GM19468 (cell line): Measurements from ENCODE around the gene PRPF39.
"Not testable (repeated sequence)": the region's sequence is repeated elsewhere in the genome, so short reads cannot be mapped to it uniquely, and the experiment has no call there.

Source experiments
- ATAC-seq: cut with Tn5 transposase; IDR thresholded peaks from one replicate; pipeline ENCODE4 v1.9.1; 2021; ENCODE audit warnings: mild to moderate bottlenecking, moderate library complexity, moderate number of reproducible peaks; ENCODE audit not compliant: unreplicated experiment; ENCODE audit errors: extremely low read depth

Gene PRPF39

DNA sequence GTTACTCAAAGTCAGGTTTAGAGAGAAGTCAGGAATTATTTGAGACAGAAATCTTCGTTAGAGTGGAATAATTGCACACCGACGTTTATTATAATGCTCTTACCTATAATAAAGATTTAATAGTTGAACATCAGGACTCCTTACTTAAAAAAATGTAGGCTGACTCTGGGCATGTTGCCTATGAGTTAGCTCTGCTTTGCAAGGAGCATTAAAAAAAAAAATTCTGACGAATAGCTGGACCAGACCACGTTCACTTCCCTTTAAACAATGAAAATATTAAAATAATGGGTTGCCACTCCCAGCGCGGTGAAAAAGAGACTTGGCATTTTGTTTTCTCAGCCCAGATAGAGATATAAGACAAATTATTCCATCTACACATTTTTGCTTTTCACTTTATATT, 51.2 kb downstream of the PRPF39 start:
- no peak for ATAC-seq

DNA sequence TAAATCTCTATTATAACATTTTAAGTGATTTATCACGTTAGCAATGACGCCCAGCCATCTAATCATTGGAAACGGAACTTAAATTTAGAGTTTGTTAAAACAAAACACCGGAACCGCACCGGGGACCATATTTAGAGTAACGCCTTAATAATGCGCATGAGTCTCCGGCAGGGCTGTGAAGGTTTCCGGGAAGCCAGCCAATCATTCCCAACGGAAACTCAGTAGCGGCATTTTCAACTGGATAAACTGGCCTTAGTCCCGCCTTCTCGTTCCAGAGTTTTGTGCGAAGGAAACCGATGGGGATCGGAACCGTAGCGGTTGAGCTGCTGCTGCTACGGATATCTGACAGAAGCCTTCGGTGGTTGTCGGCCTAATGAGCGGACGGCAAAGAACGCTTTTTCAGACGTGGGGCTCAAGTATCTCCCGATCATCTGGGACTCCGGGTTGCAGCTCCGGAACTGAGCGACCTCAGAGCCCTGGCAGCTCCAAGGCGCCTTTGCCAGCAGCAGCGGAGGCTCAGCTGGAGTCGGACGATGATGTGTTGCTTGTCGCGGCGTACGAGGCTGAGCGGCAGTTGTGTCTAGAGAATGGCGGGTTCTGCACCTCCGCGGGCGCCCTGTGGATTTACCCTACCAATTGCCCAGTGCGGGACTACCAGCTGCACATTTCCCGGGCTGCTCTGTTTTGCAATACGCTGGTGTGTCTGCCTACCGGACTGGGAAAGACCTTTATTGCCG, 51.9 kb downstream of the PRPF39 start, which contains the start of gene FANCM:
TSS of gene FANCM (plus strand) at position 272 of the 737 bp plus-strand sequence. CDS start at position 374, 102 bp downstream.
- ATAC-seq, result no peak

DNA sequence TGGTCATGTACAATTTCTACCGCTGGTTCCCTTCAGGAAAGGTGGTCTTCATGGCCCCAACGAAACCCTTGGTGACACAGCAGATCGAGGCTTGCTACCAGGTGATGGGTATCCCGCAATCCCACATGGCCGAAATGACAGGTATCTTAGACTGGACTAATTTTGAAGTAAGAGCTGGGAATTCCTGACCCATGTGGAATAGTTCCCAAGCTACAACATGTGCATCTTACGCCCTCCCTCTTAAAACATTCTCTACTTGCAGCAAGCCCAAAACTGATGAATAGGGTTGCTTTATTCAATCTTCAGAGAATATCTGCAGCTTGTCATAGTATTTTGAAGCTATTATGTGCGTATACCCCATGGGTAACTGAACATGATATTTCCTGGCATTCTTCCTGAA, 52.5 kb downstream of the PRPF39 start:
- ATAC-seq, result no peak

DNA sequence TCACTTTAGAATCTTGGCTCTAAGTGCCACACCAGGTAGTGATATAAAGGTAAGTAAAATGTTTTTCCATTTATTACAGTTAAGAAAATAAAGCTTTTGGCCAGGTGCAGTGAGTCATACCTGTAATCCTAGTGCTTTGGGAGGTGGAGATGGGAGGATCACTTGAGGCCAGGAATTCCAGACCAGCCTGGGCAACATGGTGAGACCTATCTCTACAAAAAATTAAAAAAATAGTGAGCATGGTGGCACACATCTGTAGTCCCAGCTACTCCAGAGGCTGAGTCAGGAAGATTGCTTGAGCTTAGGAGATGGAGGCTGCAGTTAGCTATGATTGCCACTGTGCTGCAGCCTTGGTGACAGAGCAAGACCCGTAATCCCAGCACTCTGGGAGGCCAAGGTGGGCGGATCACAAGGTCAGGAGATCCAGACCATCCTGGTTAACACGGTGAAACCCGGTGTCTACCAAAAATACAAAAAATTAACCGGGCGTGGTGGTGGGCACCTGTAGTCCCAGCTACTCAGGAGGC, 56.8 kb downstream of the PRPF39 start:
- no peak for ATAC-seq

DNA sequence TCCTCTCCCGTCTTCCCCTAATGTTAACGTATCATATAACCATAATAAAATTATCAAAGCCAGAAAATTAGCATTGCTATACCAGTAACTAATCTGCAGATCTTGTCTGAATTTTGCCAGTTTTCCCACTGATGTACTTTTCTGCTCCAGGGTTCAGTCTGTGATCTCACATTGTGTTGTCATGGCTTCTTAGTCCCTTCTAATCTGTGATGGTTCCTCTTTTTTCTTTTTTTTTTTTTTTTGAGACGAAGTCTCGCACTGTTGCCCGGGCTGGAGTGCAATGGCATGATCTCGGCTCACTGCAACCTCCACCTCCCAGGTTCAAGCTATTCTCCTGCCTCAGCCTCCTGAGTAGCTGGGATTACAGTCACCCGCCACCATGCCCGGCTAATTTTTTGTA, 58.2 kb downstream of the PRPF39 start:
- ATAC-seq, result not testable (repeated sequence)

DNA sequence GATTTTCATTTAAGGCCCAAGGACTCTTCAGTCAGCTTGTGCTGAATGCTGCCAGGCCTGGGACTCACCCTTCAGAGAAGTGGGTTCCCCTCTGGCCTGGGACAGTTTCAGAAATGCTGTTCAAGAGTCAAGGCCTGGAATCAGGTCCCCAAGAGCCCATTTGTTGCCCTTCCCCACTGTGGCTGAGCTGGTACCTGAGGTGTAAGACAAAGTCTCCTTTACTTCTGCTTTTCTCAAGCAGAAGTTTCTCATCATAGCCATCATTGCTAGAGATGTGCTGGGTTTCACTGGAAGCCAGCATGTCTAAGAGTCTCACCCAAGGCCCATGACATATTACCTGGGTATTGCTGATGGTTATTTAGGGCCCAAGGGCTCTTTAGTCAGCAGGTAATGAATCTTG, 60.7 kb downstream of the PRPF39 start:
- peak; percentile 48 for ATAC-seq

DNA sequence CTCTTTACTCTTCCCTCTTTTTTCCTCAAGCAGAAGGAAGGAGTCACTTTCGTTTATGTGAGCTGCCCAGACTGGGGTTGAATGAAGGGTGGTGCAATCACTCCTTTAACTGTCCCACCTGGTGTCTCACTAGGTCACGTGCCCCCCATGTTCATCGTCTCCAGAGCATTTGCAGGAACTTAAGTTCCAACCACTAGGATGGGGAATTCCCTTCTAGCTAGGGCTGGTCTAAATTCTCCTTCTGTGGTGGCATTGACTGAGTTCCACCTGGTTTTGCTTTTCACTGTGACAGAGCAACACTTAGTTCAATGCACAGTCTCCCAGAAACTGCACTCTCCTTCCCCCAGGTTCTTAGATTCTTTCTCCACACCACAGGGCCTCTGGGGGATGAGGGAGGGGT, 61.3 kb downstream of the PRPF39 start:
- ATAC-seq, result no peak

DNA sequence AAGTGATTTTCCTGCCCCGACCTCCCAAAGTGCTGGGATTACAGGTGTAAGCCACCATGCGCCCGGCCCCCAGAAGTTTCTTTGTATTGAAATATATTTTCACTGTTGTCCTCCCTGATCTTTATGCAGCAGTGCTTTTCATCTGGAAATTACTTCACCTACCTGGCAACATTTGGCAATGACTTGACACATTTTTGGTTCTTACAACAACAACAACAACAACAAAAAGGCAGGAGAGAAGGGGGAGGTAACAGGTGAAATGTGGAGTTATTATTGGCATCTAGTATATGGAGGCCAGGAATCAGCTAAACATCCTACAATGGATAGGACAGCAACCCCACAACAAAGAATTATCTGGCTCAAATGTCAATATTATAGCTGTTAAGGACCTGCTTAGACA, 65.7 kb downstream of the PRPF39 start:
- no peak for ATAC-seq

DNA sequence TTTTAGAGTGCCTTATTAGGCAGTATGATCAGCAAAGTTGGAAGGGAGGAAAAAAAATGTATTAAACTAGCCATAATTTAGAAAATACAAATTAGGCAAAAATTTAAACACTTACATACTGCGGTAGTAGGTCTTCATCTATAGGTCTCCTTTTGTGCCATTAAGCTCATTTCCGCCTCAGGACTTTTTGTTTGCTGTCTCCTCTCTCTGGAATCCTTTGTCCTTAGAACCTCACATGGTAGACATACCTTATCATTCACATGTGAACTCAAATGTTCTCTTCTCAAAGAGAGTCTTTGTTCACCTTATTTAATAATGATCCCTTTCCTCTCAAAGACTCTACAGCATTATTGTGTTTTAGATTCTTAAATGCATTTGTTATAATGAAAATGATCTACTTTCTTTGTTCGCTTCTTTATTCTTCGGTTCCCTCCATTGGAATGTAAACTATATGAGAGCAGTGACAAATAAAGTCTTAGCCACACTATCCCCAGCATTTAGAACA, 66.5 kb downstream of the PRPF39 start:
- no peak for ATAC-seq

DNA sequence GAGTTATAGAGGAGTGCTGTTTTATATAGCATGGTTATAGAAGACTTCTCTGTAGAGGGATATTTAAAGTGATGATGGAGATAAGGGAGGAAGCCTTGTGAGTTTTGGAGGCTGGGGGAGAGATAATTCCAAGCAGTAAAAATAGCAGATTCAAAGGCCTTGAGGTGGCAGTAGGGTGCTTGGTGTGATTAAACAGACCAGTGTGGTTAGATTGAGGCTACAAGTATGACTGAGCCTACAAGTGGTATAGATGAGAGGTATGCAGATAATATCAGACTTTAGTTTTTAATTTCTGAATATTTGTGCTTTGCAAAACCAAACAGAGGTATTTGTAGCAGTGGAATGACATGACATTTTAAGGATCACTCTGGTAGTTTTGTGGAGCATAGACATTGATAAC, 72.2 kb downstream of the PRPF39 start:
- no peak for ATAC-seq
